Caco-2 (cell line): Measurements from ENCODE around the gene LIMCH1. TPM values are rescaled to one million over a fixed set of nuclear protein-coding genes. Genes with fewer than 3 reads are reported as not detected.

ENCODE experiments used
- BruUV-seq: library from RNA; stranded (reverse); fragments of 400-500 nt; replicated peaks from 2 replicates; lab custom pipeline; 2021; lab: Mats Ljungman, UMichigan
- CTCF ChIA-PET: fragments of 300-600 bp; sonication (Branson Sonifier 250); formaldehyde crosslinking; loops from one replicate; lab custom pipeline; 2022; ENCODE audit warnings: antibody characterized with exemption; lab: Charles Lee
- POLR2A ChIA-PET: fragments of 300-600 bp; sonication (Branson Sonifier 250); formaldehyde crosslinking; loops from one replicate; lab custom pipeline; 2022; ENCODE audit warnings: antibody characterized with exemption; lab: Charles Lee
- DNase-seq, 2 experiments: peaks; one replicate each; pipeline versions ENCODE4 v3.0.0 to v3.0.0-alpha.2; 2020 to 2022
- H3K27me3 ChIP-seq: replicated peaks from 2 replicates; pipeline ENCODE4 v1.6.0; 2011; ENCODE audit warnings: low read length; ENCODE audit not compliant: control insufficient read depth, insufficient read depth
- H3K36me3 ChIP-seq: 2 replicates; pipeline ENCODE4 v1.5.1; 2011; ENCODE audit warnings: low read length; ENCODE audit not compliant: control insufficient read depth, insufficient read depth
- H3K4me1 ChIP-seq: fragments of 250-450 bp; sonication (Bioruptor Pico); 2 replicates; pipeline ENCODE4 v1.5.1; 2020; ENCODE audit warnings: mild to moderate bottlenecking
- H3K4me3 ChIP-seq: 2 replicates; pipeline ENCODE4 v1.5.1; 2011; ENCODE audit warnings: low read depth, mild to moderate bottlenecking, control low read depth, low read length
- H3K9me3 ChIP-seq: fragments of 250-450 bp; sonication (Bioruptor Pico); 2 replicates; pipeline ENCODE4 v1.5.1; 2020; ENCODE audit warnings: mild to moderate bottlenecking, moderate library complexity
- H3K27ac Mint-ChIP-seq: one replicate; pipeline ENCODE4 v1.8.0; 2022; ENCODE audit warnings: mixed read lengths; ENCODE audit not compliant: unreplicated experiment
- H3K27me3 Mint-ChIP-seq: one replicate; pipeline ENCODE4 v1.8.0; 2022; ENCODE audit warnings: mixed read lengths; ENCODE audit not compliant: insufficient read depth, unreplicated experiment
- H3K36me3 Mint-ChIP-seq: one replicate; pipeline ENCODE4 v1.8.0; 2022; ENCODE audit warnings: mild to moderate bottlenecking, mixed read lengths; ENCODE audit not compliant: insufficient read depth, unreplicated experiment
- H3K4me1 Mint-ChIP-seq: one replicate; pipeline ENCODE4 v1.8.0; 2022; ENCODE audit warnings: low read depth, mixed read lengths; ENCODE audit not compliant: unreplicated experiment
- H3K4me3 Mint-ChIP-seq: one replicate; pipeline ENCODE4 v1.8.0; 2022; ENCODE audit warnings: mild to moderate bottlenecking, moderate library complexity, mixed read lengths; ENCODE audit not compliant: unreplicated experiment
- H3K9me3 Mint-ChIP-seq: one replicate; pipeline ENCODE4 v1.8.0; 2022; ENCODE audit warnings: mixed read lengths; ENCODE audit not compliant: unreplicated experiment
- intact Hi-C: fragments of 100-400 bp; cut with micrococcal nuclease; formaldehyde crosslinking; loops from one replicate; pipeline ENCODE4 v1.10.0; 2022; ENCODE audit not compliant: unreplicated experiment
- total RNA-seq: library from RNA; stranded (reverse); gene quantifications from 2 replicates; pipeline ENCODE4 v1.2.3, GENCODE V29; 2022
- TF ChIP-seq, protein P1 (sequence below), 2 experiments: fragments of 200-600 bp in 1 of 2; IDR thresholded peaks; 1 replicate in 1 of 2; 2 replicates in 1 of 2; pipeline versions ENCODE4 v1.5.1 to v1.8.0; 2011 to 2022; ENCODE audit warnings: antibody characterized with exemption in 1 of 2, control low read depth in 1 of 2, inconsistent platforms in 1 of 2, low read depth in 1 of 2, low read length in 1 of 2, mild to moderate bottlenecking in 1 of 2, moderate library complexity in 1 of 2; ENCODE audit not compliant: insufficient read depth in 1 of 2, severe bottlenecking in 1 of 2, unreplicated experiment in 1 of 2

The LIMCH1 gene
- total RNA-seq, 1 experiment from 2014 or later = 8.4 TPM

DNA sequence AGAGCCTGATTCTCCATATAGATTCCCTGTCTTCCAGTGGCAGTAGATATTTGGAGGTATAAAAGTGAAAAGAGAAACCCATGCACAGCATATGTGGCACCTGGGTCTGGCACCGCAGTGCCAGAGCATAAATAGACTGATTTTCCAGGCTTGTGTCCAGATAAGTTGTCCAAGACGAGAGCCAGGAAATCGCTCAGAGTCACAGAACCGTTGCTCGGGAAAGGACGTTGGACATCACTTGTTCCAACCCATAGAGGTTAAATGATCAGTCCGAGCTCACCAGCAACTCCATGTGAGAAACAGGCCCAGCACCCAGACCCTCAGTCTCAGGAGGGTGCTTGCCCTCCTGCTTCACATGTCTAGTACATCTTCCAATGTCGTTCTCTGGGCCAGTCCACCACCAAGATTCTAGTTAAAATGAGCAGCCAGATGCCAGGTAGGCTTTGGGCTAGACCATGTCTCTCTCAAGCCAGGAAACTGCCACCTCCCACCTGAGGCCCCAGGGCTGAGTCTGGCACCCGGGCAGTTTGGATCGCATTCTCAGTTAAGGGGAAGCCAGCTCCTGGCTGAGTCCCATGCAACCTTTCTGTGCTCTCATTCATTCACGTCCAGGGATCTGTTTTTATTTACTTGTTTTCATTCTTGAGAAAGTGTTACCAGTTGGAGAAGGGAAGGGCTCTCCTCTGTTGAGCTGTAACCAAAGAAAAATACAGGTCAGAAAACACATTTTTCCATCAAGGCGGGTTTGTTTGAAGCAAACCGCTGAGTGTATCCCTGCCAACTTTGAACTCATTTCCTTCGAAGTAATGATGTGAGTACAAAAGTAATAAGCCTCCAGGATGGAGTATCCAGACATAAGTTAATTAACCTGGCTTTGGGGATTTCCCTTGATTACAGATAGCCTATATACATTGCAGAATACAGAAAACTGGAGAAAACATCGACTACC lies 118.9 kb downstream of the LIMCH1 start:
- Mint-ChIP-seq H3K27ac (no peak overlapping the region), H3K4me1 (no peaks in the 10 kb centered on the region), H3K9me3 (no peaks in the 10 kb centered on the region), H3K27me3 (no peaks in the 10 kb centered on the region), H3K4me3 (no peak overlapping the region), H3K36me3 (no peaks in the 10 kb centered on the region)
- DNase-seq = no peak
- no peaks in the 10 kb centered on the region for H3K4me1 ChIP-seq
- no peaks in the 10 kb centered on the region for H3K36me3 ChIP-seq
- TF ChIP-seq, protein P1, sequence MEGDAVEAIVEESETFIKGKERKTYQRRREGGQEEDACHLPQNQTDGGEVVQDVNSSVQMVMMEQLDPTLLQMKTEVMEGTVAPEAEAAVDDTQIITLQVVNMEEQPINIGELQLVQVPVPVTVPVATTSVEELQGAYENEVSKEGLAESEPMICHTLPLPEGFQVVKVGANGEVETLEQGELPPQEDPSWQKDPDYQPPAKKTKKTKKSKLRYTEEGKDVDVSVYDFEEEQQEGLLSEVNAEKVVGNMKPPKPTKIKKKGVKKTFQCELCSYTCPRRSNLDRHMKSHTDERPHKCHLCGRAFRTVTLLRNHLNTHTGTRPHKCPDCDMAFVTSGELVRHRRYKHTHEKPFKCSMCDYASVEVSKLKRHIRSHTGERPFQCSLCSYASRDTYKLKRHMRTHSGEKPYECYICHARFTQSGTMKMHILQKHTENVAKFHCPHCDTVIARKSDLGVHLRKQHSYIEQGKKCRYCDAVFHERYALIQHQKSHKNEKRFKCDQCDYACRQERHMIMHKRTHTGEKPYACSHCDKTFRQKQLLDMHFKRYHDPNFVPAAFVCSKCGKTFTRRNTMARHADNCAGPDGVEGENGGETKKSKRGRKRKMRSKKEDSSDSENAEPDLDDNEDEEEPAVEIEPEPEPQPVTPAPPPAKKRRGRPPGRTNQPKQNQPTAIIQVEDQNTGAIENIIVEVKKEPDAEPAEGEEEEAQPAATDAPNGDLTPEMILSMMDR (IDR thresholded peaks at IDR 0.05; ENCODE audit: insufficient read depth in 1 of 2, low read depth in 1 of 2, low read length in 1 of 2, severe bottlenecking in 1 of 2, unreplicated experiment in 1 of 2) = no peak
- POLR2A ChIA-PET = no interaction called here
- BruUV-seq = no TSS peak
- intact Hi-C loops = no loop called here
- no peak overlapping the region for H3K4me3 ChIP-seq
- no peaks in the 10 kb centered on the region for H3K9me3 ChIP-seq
- no peaks in the 10 kb centered on the region for H3K27me3 ChIP-seq
- CTCF ChIA-PET = no interaction called here

DNA sequence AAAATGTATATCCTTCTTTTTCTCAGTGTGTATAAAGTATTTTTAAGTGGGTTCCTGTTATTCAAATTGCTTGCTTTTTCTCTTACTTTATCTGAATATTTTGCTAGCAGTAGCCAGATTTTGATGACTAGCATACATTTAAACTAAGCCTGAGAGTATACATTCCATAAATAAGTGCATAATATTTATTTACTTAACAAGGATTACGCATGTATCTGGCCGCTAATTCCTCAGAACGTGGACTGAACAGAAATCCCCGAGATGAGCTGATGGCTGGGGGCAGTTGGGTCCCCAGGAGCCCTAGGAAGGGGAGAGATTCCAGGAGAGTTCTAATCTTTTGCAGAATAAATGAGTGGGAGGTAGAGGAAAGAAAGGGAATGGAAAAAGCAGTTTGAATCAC lies 119.6 kb downstream of the LIMCH1 start:
- no peaks in the 10 kb centered on the region for H3K27me3 Mint-ChIP-seq
- TF ChIP-seq, protein P1 (IDR thresholded peaks at IDR 0.05; ENCODE audit: insufficient read depth in 1 of 2, low read depth in 1 of 2, low read length in 1 of 2, severe bottlenecking in 1 of 2, unreplicated experiment in 1 of 2) = no peak
- ChIA-PET CTCF (no interaction called here), POLR2A (no interaction called here)
- no peak for DNase-seq
- Histone ChIP-seq H3K4me1 (no peaks in the 10 kb centered on the region), H3K4me3 (no peak overlapping the region), H3K36me3 (no peaks in the 10 kb centered on the region), H3K27me3 (no peaks in the 10 kb centered on the region), H3K9me3 (no peaks in the 10 kb centered on the region)
- intact Hi-C loops = no loop called here
- H3K36me3 Mint-ChIP-seq = no peaks in the 10 kb centered on the region
- BruUV-seq = no TSS peak
- no peaks in the 10 kb centered on the region for H3K4me1 Mint-ChIP-seq
- H3K4me3 Mint-ChIP-seq = no peak overlapping the region
- H3K27ac Mint-ChIP-seq = no peak overlapping the region
- H3K9me3 Mint-ChIP-seq = no peaks in the 10 kb centered on the region

DNA sequence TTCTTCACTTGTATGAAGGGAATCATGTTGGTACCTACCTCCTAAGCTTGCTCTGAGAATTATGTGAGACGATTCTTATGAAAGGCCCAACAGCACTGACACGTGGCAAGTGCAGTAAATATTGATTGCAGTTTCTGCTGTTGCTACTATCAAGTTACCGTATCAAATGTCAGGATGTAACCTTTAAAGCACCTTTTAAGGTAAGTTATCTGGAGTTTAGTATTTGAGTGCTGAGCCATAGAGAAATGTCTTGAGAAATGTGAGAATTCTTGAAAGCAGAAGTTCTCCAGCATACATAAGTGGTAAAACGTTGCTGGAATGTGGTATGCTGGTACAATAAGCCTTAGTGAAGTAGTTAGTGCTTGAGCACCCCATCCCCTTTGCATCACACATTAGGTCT lies 120.2 kb downstream of the LIMCH1 start:
- TF ChIP-seq, protein P1 (IDR thresholded peaks at IDR 0.05; ENCODE audit: insufficient read depth in 1 of 2, low read depth in 1 of 2, low read length in 1 of 2, severe bottlenecking in 1 of 2, unreplicated experiment in 1 of 2) = no peak
- intact Hi-C loops = no loop called here
- Mint-ChIP-seq H3K36me3 (no peaks in the 10 kb centered on the region), H3K4me1 (no peaks in the 10 kb centered on the region), H3K9me3 (no peaks in the 10 kb centered on the region), H3K27ac (no peak overlapping the region), H3K27me3 (no peaks in the 10 kb centered on the region), H3K4me3 (no peak overlapping the region)
- DNase-seq = no peak
- Histone ChIP-seq H3K4me1 (no peaks in the 10 kb centered on the region), H3K36me3 (no peaks in the 10 kb centered on the region), H3K9me3 (no peaks in the 10 kb centered on the region), H3K27me3 (no peaks in the 10 kb centered on the region), H3K4me3 (no peak overlapping the region)
- no TSS peak for BruUV-seq
- ChIA-PET POLR2A (no interaction called here), CTCF (no interaction called here)
